Measurements from ENCODE around the gene L3HYPDH.

DNA sequence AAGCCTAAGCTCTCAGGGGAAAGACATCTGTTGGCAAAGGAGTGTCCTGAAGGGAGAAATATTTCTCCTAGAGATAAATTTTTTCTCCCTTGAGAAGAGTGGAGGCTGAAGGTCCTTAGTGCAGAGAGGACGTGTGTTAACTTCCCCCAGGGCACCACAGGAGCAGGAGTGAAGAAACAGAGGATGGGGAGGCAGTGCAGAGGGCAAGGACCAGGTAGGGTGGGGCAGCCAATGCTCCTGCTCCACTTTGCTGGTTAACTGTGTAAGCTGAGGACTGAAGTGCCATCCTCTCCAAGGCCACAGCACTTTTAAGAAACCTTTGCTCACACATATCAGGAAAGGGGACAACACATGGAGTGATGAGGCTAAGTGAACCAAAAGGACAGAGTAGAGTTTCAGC lies 4.0 kb downstream of the L3HYPDH start:
- TF ChIP-seq CTCF (conservative IDR thresholded peaks at IDR 0.05 in 1 of 2, IDR thresholded peaks at IDR 0.05 in 1 of 2; ENCODE audit: extremely low read depth in 1 of 2, insufficient read depth in 1 of 2, low read depth in 1 of 2, low read length in 2 of 2) (no peak), EZH2 (IDR thresholded peaks at IDR 0.05; ENCODE audit: borderline replicate concordance, low read length) (no peak)

All from mammary epithelial cell (primary cell).